Caco-2 (cell line): Measurements from ENCODE around the gene ACOXL. TPM values are rescaled to one million over a fixed set of nuclear protein-coding genes. Genes with fewer than 3 reads are reported as not detected.

Experiments used
- BruUV-seq: library from RNA; stranded (reverse); fragments of 400-500 nt; replicated peaks from 2 replicates; lab custom pipeline; 2021; lab: Mats Ljungman, UMichigan
- CTCF ChIA-PET: fragments of 300-600 bp; sonication (Branson Sonifier 250); formaldehyde crosslinking; loops from one replicate; lab custom pipeline; 2022; ENCODE audit warnings: antibody characterized with exemption; lab: Charles Lee
- POLR2A ChIA-PET: fragments of 300-600 bp; sonication (Branson Sonifier 250); formaldehyde crosslinking; loops from one replicate; lab custom pipeline; 2022; ENCODE audit warnings: antibody characterized with exemption; lab: Charles Lee
- DNase-seq, 2 experiments: peaks; one replicate each; pipeline versions ENCODE4 v3.0.0 to v3.0.0-alpha.2; 2020 to 2022
- H3K27me3 ChIP-seq: replicated peaks from 2 replicates; pipeline ENCODE4 v1.6.0; 2011; ENCODE audit warnings: low read length; ENCODE audit not compliant: control insufficient read depth, insufficient read depth
- H3K36me3 ChIP-seq: 2 replicates; pipeline ENCODE4 v1.5.1; 2011; ENCODE audit warnings: low read length; ENCODE audit not compliant: control insufficient read depth, insufficient read depth
- H3K4me1 ChIP-seq: fragments of 250-450 bp; sonication (Bioruptor Pico); 2 replicates; pipeline ENCODE4 v1.5.1; 2020; ENCODE audit warnings: mild to moderate bottlenecking
- H3K4me3 ChIP-seq: 2 replicates; pipeline ENCODE4 v1.5.1; 2011; ENCODE audit warnings: low read depth, mild to moderate bottlenecking, control low read depth, low read length
- H3K9me3 ChIP-seq: fragments of 250-450 bp; sonication (Bioruptor Pico); 2 replicates; pipeline ENCODE4 v1.5.1; 2020; ENCODE audit warnings: mild to moderate bottlenecking, moderate library complexity
- H3K27ac Mint-ChIP-seq: one replicate; pipeline ENCODE4 v1.8.0; 2022; ENCODE audit warnings: mixed read lengths; ENCODE audit not compliant: unreplicated experiment
- H3K27me3 Mint-ChIP-seq: one replicate; pipeline ENCODE4 v1.8.0; 2022; ENCODE audit warnings: mixed read lengths; ENCODE audit not compliant: insufficient read depth, unreplicated experiment
- H3K36me3 Mint-ChIP-seq: one replicate; pipeline ENCODE4 v1.8.0; 2022; ENCODE audit warnings: mild to moderate bottlenecking, mixed read lengths; ENCODE audit not compliant: insufficient read depth, unreplicated experiment
- H3K4me1 Mint-ChIP-seq: one replicate; pipeline ENCODE4 v1.8.0; 2022; ENCODE audit warnings: low read depth, mixed read lengths; ENCODE audit not compliant: unreplicated experiment
- H3K4me3 Mint-ChIP-seq: one replicate; pipeline ENCODE4 v1.8.0; 2022; ENCODE audit warnings: mild to moderate bottlenecking, moderate library complexity, mixed read lengths; ENCODE audit not compliant: unreplicated experiment
- H3K9me3 Mint-ChIP-seq: one replicate; pipeline ENCODE4 v1.8.0; 2022; ENCODE audit warnings: mixed read lengths; ENCODE audit not compliant: unreplicated experiment
- intact Hi-C: fragments of 100-400 bp; cut with micrococcal nuclease; formaldehyde crosslinking; loops from one replicate; pipeline ENCODE4 v1.10.0; 2022; ENCODE audit not compliant: unreplicated experiment
- total RNA-seq: library from RNA; stranded (reverse); gene quantifications from 2 replicates; pipeline ENCODE4 v1.2.3, GENCODE V29; 2022
- TF ChIP-seq, protein P1 (sequence below), 2 experiments: fragments of 200-600 bp in 1 of 2; IDR thresholded peaks; 1 replicate in 1 of 2; 2 replicates in 1 of 2; pipeline versions ENCODE4 v1.5.1 to v1.8.0; 2011 to 2022; ENCODE audit warnings: antibody characterized with exemption in 1 of 2, control low read depth in 1 of 2, inconsistent platforms in 1 of 2, low read depth in 1 of 2, low read length in 1 of 2, mild to moderate bottlenecking in 1 of 2, moderate library complexity in 1 of 2; ENCODE audit not compliant: insufficient read depth in 1 of 2, severe bottlenecking in 1 of 2, unreplicated experiment in 1 of 2

Gene ACOXL
- total RNA-seq, 1 experiment from 2014 or later, result 2.6 TPM

DNA sequence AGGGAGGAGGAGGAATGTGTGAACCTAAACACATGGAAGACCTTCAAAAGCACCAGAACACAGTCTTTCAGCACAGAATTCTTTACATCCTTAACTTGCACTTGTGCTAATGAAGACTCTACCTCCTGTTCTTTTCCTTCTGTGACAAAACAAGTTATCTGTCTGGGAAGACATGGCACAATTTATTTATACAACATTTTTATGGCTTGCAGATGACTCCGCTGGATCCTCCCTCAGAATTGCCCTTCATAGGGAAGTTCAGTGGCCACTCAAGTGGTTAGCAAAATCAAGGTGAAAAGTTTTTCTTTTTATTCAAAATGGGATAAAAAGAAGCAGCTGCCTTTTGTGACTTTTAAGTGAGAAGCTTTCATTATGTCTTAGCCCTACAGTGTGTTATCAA, 409.7 kb downstream of the ACOXL start:
- TF ChIP-seq, protein P1, sequence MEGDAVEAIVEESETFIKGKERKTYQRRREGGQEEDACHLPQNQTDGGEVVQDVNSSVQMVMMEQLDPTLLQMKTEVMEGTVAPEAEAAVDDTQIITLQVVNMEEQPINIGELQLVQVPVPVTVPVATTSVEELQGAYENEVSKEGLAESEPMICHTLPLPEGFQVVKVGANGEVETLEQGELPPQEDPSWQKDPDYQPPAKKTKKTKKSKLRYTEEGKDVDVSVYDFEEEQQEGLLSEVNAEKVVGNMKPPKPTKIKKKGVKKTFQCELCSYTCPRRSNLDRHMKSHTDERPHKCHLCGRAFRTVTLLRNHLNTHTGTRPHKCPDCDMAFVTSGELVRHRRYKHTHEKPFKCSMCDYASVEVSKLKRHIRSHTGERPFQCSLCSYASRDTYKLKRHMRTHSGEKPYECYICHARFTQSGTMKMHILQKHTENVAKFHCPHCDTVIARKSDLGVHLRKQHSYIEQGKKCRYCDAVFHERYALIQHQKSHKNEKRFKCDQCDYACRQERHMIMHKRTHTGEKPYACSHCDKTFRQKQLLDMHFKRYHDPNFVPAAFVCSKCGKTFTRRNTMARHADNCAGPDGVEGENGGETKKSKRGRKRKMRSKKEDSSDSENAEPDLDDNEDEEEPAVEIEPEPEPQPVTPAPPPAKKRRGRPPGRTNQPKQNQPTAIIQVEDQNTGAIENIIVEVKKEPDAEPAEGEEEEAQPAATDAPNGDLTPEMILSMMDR (IDR thresholded peaks at IDR 0.05; ENCODE audit: insufficient read depth in 1 of 2, low read depth in 1 of 2, low read length in 1 of 2, severe bottlenecking in 1 of 2, unreplicated experiment in 1 of 2), result no peak
- Mint-ChIP-seq H3K4me1 (no peaks in the 10 kb centered on the region), H3K27ac (no peak overlapping the region), H3K27me3 (no peaks in the 10 kb centered on the region), H3K9me3 (no peaks in the 10 kb centered on the region), H3K4me3 (no peak overlapping the region), H3K36me3 (peaks cover 14% of the 10 kb centered on the region)
- no peak overlapping the region for H3K4me3 ChIP-seq
- ChIA-PET CTCF (no interaction called here), POLR2A (no interaction called here)
- no peaks in the 10 kb centered on the region for H3K9me3 ChIP-seq
- intact Hi-C loops, result no loop called here
- H3K27me3 ChIP-seq, result no peaks in the 10 kb centered on the region
- H3K36me3 ChIP-seq, result peaks cover 4% of the 10 kb centered on the region
- DNase-seq, result no peak
- no TSS peak for BruUV-seq
- H3K4me1 ChIP-seq, result no peaks in the 10 kb centered on the region

DNA sequence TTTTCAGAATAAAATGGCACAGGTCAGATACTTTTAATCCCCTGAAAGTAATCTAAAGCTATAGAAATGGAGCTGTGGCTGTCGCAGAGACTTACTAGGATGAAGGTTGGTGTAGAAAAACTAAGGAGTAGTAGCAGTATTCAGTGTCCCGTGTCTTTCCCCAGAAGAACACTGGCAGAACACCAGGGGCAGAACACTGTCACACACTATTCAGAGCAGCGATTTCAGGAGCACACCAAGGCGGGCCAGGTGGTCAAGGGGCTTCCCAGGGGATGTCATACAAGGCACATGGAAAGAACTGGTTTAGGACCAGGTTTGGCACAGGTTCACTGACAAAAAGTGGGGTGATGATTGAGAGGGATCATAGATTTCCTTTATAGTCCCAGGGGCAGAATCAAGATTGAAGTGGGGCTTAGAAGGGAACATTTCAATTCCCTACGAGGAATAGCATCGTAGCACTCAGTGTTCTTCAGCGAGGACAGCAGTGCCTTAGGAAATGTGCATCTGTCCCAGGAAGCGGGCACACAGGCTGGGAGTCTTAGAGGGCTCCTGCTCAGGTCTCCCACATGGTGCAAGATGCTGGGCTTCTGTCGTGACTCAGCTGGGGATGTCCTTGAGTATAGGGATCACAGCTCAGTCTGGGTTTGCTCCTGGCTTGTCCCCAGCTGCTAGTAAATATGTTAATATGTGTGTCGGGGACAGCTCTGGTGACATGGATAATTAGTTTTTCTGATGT, 410.9 kb downstream of the ACOXL start:
- Mint-ChIP-seq H3K4me1 (no peaks in the 10 kb centered on the region), H3K9me3 (no peaks in the 10 kb centered on the region), H3K27ac (no peak overlapping the region), H3K36me3 (peaks cover 9% of the 10 kb centered on the region), H3K4me3 (no peak overlapping the region), H3K27me3 (no peaks in the 10 kb centered on the region)
- no peaks in the 10 kb centered on the region for H3K4me1 ChIP-seq
- TF ChIP-seq, protein P1 (IDR thresholded peaks at IDR 0.05; ENCODE audit: insufficient read depth in 1 of 2, low read depth in 1 of 2, low read length in 1 of 2, severe bottlenecking in 1 of 2, unreplicated experiment in 1 of 2), result no peak
- no TSS peak for BruUV-seq
- ChIA-PET POLR2A (interaction anchor here (0.8 kb wide), 1 partner anchor 23 kb away, joined by 3 read pairs; the partner anchor contains the start of gene BCL2L11), CTCF (no interaction called here)
- H3K36me3 ChIP-seq, result peaks cover 2% of the 10 kb centered on the region
- no peak overlapping the region for H3K4me3 ChIP-seq
- H3K27me3 ChIP-seq, result no peaks in the 10 kb centered on the region
- intact Hi-C loops, result no loop called here
- DNase-seq, result no peak
- no peaks in the 10 kb centered on the region for H3K9me3 ChIP-seq

DNA sequence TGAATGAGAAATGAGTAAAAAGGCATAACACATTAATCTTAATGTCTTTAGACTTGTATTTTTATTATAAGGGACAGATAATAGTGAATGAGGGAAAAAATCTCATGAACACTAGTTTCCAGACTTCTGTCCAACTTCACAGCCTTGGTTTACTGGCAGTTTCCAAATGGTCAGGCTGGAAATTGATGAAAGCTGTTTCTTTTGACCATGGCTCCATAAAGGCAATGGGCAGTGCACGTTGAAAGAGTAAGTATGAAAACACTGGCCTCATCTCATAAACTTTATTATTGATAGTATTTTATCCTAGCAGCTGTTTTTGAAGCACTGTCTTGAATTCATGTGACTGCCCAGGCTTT, 411.4 kb downstream of the ACOXL start:
- Mint-ChIP-seq H3K4me3 (no peak overlapping the region), H3K4me1 (no peaks in the 10 kb centered on the region), H3K27ac (no peak overlapping the region), H3K36me3 (peaks cover 3% of the 10 kb centered on the region), H3K27me3 (no peaks in the 10 kb centered on the region), H3K9me3 (no peaks in the 10 kb centered on the region)
- no peak for DNase-seq
- CTCF ChIA-PET, result no interaction called here
- Histone ChIP-seq H3K9me3 (no peaks in the 10 kb centered on the region), H3K27me3 (no peaks in the 10 kb centered on the region), H3K4me1 (no peaks in the 10 kb centered on the region), H3K36me3 (no peaks in the 10 kb centered on the region; the same call in 1 of the 2 replicates), H3K4me3 (no peak overlapping the region)
- intact Hi-C loops, result no loop called here
- TF ChIP-seq, protein P1 (IDR thresholded peaks at IDR 0.05; ENCODE audit: insufficient read depth in 1 of 2, low read depth in 1 of 2, low read length in 1 of 2, severe bottlenecking in 1 of 2, unreplicated experiment in 1 of 2), result no peak
- POLR2A ChIA-PET, result interaction anchor here (0.8 kb wide), 1 partner anchor 23 kb away, joined by 3 read pairs; the partner anchor contains the start of gene BCL2L11
- no TSS peak for BruUV-seq
